SH-SY5Y (cell line): Measurements from ENCODE around the gene VPS13D.

Experiments
- GATA2 ChIP-seq: IDR thresholded peaks from 2 replicates; pipeline ENCODE4 v1.6.1; 2011; ENCODE audit warnings: mild to moderate bottlenecking, low read depth, low read length
- GATA3 ChIP-seq: IDR thresholded peaks from 2 replicates; pipeline ENCODE4 v1.6.1; 2011; ENCODE audit warnings: low read depth, mild to moderate bottlenecking, low read length, moderate library complexity

GRCh38 chr1:12481928-12482327 is 252.1 kb downstream of the VPS13D start:
- TF ChIP-seq GATA2 (no peak), GATA3 (no peak)
